Endothelial cell of umbilical vein (primary cell): ENCODE data around the gene SERPINF2. TPM values are rescaled to one million over a fixed set of nuclear protein-coding genes. Genes with fewer than 3 reads are reported as not detected.

Experiments
- BruUV-seq: library from RNA; stranded (reverse); fragments of 400-500 nt; replicated peaks from 2 replicates; lab custom pipeline; 2021; lab: Mats Ljungman, UMichigan
- CTCF ChIA-PET: fragments of 300-600, 350-600 bp; sonication (Branson Sonifier 250); formaldehyde crosslinking; loops from one replicate; lab custom pipeline; 2021; ENCODE audit warnings: antibody characterized with exemption, inconsistent platforms; lab: Charles Lee
- POLR2A ChIA-PET: fragments of 300-600, 350-600 bp; sonication (Branson Sonifier 250); formaldehyde crosslinking; loops from one replicate; lab custom pipeline; 2021; ENCODE audit warnings: antibody characterized with exemption, inconsistent platforms; lab: Charles Lee
- DNase-seq: peaks from one replicate; pipeline ENCODE4 v3.0.0-alpha.2; 2011; ENCODE audit warnings: low read depth, low spot score
- FAIRE-seq: peaks from 2 replicates; lab custom pipeline; 2011; peaks lifted over from hg19 to GRCh38; lab: Jason Lieb, UNC
- H2AFZ ChIP-seq: 2 replicates; pipeline ENCODE4 v1.6.0; 2012; ENCODE audit warnings: low read depth, low read length, control low read depth, inconsistent platforms
- H3K27ac ChIP-seq: 2 replicates; pipeline ENCODE4 v1.5.1; 2011; ENCODE audit warnings: low read depth, mild to moderate bottlenecking, control low read depth, low read length, moderate library complexity; ENCODE audit not compliant: insufficient read depth
- H3K27me3 ChIP-seq, 2 experiments: 2 replicates each; pipeline versions ENCODE4 v1.6.0 to v1.6.1; 2011; ENCODE audit warnings: low read length in 2 of 2, mixed read lengths in 1 of 2; ENCODE audit not compliant: control insufficient read depth in 2 of 2, insufficient read depth in 2 of 2
- H3K36me3 ChIP-seq, 2 experiments: 2 replicates in 1 of 2; 3 replicates in 1 of 2; pipeline ENCODE4 v1.5.1; 2011; ENCODE audit warnings: low read length in 2 of 2, mild to moderate bottlenecking in 1 of 2, moderate library complexity in 1 of 2; ENCODE audit not compliant: control insufficient read depth in 2 of 2, insufficient read depth in 2 of 2; ENCODE audit errors: extremely low read depth in 1 of 2
- H3K4me1 ChIP-seq: 3 replicates; pipeline ENCODE4 v1.5.1; 2011; ENCODE audit warnings: mild to moderate bottlenecking, low read length; ENCODE audit not compliant: control insufficient read depth, insufficient read depth; ENCODE audit errors: extremely low read depth
- H3K4me2 ChIP-seq: 2 replicates; pipeline ENCODE4 v1.6.1; 2011; ENCODE audit warnings: low read length, control low read depth, mixed read lengths; ENCODE audit not compliant: insufficient read depth
- H3K4me3 ChIP-seq, 3 experiments: fragments of 200-600 bp in 1 of 3; sonication (generic), shearing (Covaris generic) in 1 of 3; replicated peaks in 1 of 3; 2 replicates each; pipeline ENCODE4 v1.5.1; 2011 to 2016; ENCODE audit warnings: control low read depth in 3 of 3, low read length in 3 of 3, mild to moderate bottlenecking in 2 of 3, inconsistent platforms in 1 of 3, low read depth in 1 of 3, moderate library complexity in 1 of 3; ENCODE audit not compliant: insufficient read depth in 1 of 3
- H3K79me2 ChIP-seq: 2 replicates; pipeline ENCODE4 v1.6.0; 2012; ENCODE audit warnings: low read length, inconsistent platforms; ENCODE audit not compliant: control insufficient read depth, insufficient read depth
- H3K9ac ChIP-seq: replicated peaks from 2 replicates; pipeline ENCODE3; 2011; ENCODE audit warnings: low read length, control low read depth; ENCODE audit not compliant: insufficient read depth; ENCODE audit errors: extremely low read depth
- H3K9me1 ChIP-seq: replicated peaks from 3 replicates; pipeline ENCODE4 v1.6.0; 2011; ENCODE audit warnings: mild to moderate bottlenecking, low read length; ENCODE audit not compliant: control insufficient read depth, insufficient read depth; ENCODE audit errors: extremely low read depth
- H3K9me3 ChIP-seq: replicated peaks from 2 replicates; pipeline ENCODE4 v1.5.1; 2012; ENCODE audit warnings: low read length, inconsistent platforms; ENCODE audit not compliant: control insufficient read depth, insufficient read depth
- H4K20me1 ChIP-seq: replicated peaks from 2 replicates; pipeline ENCODE3; 2011; ENCODE audit warnings: mild to moderate bottlenecking, low read length; ENCODE audit not compliant: control insufficient read depth, insufficient read depth; ENCODE audit errors: extremely low read depth
- EZH2 ChIP-seq: IDR thresholded peaks from 2 replicates; pipeline ENCODE4 v1.6.1; 2012; ENCODE audit warnings: borderline replicate concordance, low read depth, mild to moderate bottlenecking, moderate library complexity, low read length, inconsistent platforms; ENCODE audit not compliant: severe bottlenecking
- FOS ChIP-seq: IDR thresholded peaks from 2 replicates; pipeline ENCODE4 v1.6.1; 2011; ENCODE audit warnings: mild to moderate bottlenecking, low read length, moderate library complexity, borderline replicate concordance; ENCODE audit not compliant: insufficient read depth
- GATA2 ChIP-seq: IDR thresholded peaks from 2 replicates; pipeline ENCODE4 v1.7.0; 2011; ENCODE audit warnings: low read depth, mild to moderate bottlenecking, moderate library complexity, mixed read lengths, low read length; ENCODE audit not compliant: insufficient read length, insufficient read depth
- JUN ChIP-seq: IDR thresholded peaks from 2 replicates; pipeline ENCODE4 v1.6.1; 2011; ENCODE audit warnings: borderline replicate concordance, low read depth; ENCODE audit not compliant: insufficient read length, insufficient read depth
- MAX ChIP-seq: IDR thresholded peaks from 2 replicates; pipeline ENCODE4 v1.6.1; 2011; ENCODE audit not compliant: insufficient read depth, insufficient read length
- MYC ChIP-seq: IDR thresholded peaks from one replicate; pipeline ENCODE4 v1.6.1; 2011; ENCODE audit warnings: mild to moderate bottlenecking, low read depth, low read length
- POLR2A ChIP-seq: IDR thresholded peaks from 2 replicates; pipeline ENCODE4 v1.6.1; 2012; ENCODE audit warnings: low read depth, mild to moderate bottlenecking, control low read depth, low read length
- POLR2AphosphoS5 ChIP-seq: IDR thresholded peaks from 2 replicates; pipeline ENCODE4 v1.6.1; 2012; ENCODE audit warnings: low read depth, mild to moderate bottlenecking, control low read depth, low read length, moderate library complexity; ENCODE audit not compliant: insufficient read depth
- dilution Hi-C: fragments of 300-500 bp; cut with MboI; formaldehyde crosslinking; loops from one replicate; pipeline ENCODE4 v1.15.0; 2019; ENCODE audit warnings: low sequenced_read_pairs; ENCODE audit not compliant: extremely low pct_ligation_motif_present
- intact Hi-C: fragments of 100-400 bp; cut with micrococcal nuclease; formaldehyde crosslinking; loops from one replicate; pipeline ENCODE4 v1.10.0; 2022
- polyA plus RNA-seq, 4 experiments: library from polyadenylated mRNA; depleted of rRNA in 3 of 4; stranded (reverse) in 3 of 4; unstranded in 1 of 4; fragments of >200 nt; gene quantifications; 2 replicates each; pipeline versions ENCODE4 v1.2.1 to v1.2.3, GENCODE V29; 2011 to 2012; ENCODE audit warnings: missing spikeins in 1 of 4
- total RNA-seq: library from RNA; stranded (reverse); gene quantifications from 2 replicates; pipeline ENCODE4 v1.2.3, GENCODE V29; 2021
- TF ChIP-seq, protein P1 (sequence below), 2 donors: IDR thresholded peaks; 1 replicate in 1 of 2; 2 replicates in 1 of 2; pipeline ENCODE4 v1.5.1; 2011; ENCODE audit warnings: low read length in 2 of 2, mild to moderate bottlenecking in 2 of 2, moderate library complexity in 2 of 2, control low read depth in 1 of 2, inconsistent platforms in 1 of 2, low read depth in 1 of 2; ENCODE audit not compliant: insufficient read depth in 1 of 2; ENCODE audit errors: extremely low read depth in 1 of 2

SERPINF2 gene
- total and polyA plus RNA-seq, 2 donors (not counting 3 experiments of a cell fraction or from before 2014, with no cell fraction given) = 0.03 TPM; not detected in 1

- no TSS peak for BruUV-seq
- no peak for DNase-seq
- no peak overlapping the region for H3K4me3 ChIP-seq
- H3K4me1 ChIP-seq = peaks cover 4% of the 10 kb centered on the region
- intact Hi-C loops = no loop called here
- ChIA-PET POLR2A (no interaction called here), CTCF (no interaction called here)
- H3K9me3 ChIP-seq = no peaks in the 10 kb centered on the region
- H2AFZ ChIP-seq = no peak overlapping the region
- no peak for FAIRE-seq
- no peaks in the 10 kb centered on the region for H3K27me3 ChIP-seq
- no peaks in the 10 kb centered on the region for H3K79me2 ChIP-seq
- no peak overlapping the region for H3K4me2 ChIP-seq
- H4K20me1 ChIP-seq = no peaks in the 10 kb centered on the region
- H3K36me3 ChIP-seq = no peaks in the 10 kb centered on the region
- no peak overlapping the region for H3K27ac ChIP-seq
- H3K9me1 ChIP-seq = no peaks in the 10 kb centered on the region
- dilution Hi-C loops = no loop called here
- no peak for TF ChIP-seq EZH2
- no peak for TF ChIP-seq FOS
- no peak for TF ChIP-seq POLR2A
- no peak for TF ChIP-seq POLR2AphosphoS5
- TF ChIP-seq GATA2 = no peak
- no peak for TF ChIP-seq MAX
- no peak for TF ChIP-seq JUN
- TF ChIP-seq, protein P1, sequence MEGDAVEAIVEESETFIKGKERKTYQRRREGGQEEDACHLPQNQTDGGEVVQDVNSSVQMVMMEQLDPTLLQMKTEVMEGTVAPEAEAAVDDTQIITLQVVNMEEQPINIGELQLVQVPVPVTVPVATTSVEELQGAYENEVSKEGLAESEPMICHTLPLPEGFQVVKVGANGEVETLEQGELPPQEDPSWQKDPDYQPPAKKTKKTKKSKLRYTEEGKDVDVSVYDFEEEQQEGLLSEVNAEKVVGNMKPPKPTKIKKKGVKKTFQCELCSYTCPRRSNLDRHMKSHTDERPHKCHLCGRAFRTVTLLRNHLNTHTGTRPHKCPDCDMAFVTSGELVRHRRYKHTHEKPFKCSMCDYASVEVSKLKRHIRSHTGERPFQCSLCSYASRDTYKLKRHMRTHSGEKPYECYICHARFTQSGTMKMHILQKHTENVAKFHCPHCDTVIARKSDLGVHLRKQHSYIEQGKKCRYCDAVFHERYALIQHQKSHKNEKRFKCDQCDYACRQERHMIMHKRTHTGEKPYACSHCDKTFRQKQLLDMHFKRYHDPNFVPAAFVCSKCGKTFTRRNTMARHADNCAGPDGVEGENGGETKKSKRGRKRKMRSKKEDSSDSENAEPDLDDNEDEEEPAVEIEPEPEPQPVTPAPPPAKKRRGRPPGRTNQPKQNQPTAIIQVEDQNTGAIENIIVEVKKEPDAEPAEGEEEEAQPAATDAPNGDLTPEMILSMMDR (IDR thresholded peaks at IDR 0.05; ENCODE audit: extremely low read depth in 1 of 2, insufficient read depth in 1 of 2, low read depth in 1 of 2, low read length in 2 of 2) = no peak
- no peak for TF ChIP-seq MYC
- no peak overlapping the region for H3K9ac ChIP-seq
Measured at GRCh38 chr17:1759529-1759928, 16.9 kb downstream of the SERPINF2 start.
